OCI-LY7 (cell line): ENCODE data around the gene IFNB1. TPM values are rescaled to one million over a fixed set of nuclear protein-coding genes. Genes with fewer than 3 reads are reported as not detected.

Experiments
- Bru-seq: library from RNA; stranded (reverse); fragments of 400-500 nt; gene quantifications from one replicate; lab custom pipeline; 2021; lab: Mats Ljungman, UMichigan
- BruChase-seq, 2 experiments: library from RNA; stranded (reverse); fragments of 400-500 nt; gene quantifications; one replicate each; lab custom pipeline; 2021; lab: Mats Ljungman, UMichigan
- BruUV-seq: library from RNA; stranded (reverse); fragments of 400-500 nt; replicated peaks from 2 replicates; lab custom pipeline; 2021; lab: Mats Ljungman, UMichigan
- CTCF ChIA-PET: fragments of 300-600 bp; sonication (Branson Sonifier 250); formaldehyde crosslinking; loops from one replicate; lab custom pipeline; 2022; ENCODE audit warnings: antibody characterized with exemption; ENCODE audit not compliant: unreplicated experiment; lab: Charles Lee
- POLR2A ChIA-PET: fragments of 300-600 bp; sonication (Branson Sonifier 250); formaldehyde crosslinking; loops from one replicate; lab custom pipeline; 2022; ENCODE audit warnings: antibody characterized with exemption; lab: Charles Lee
- DNase-seq: peaks from one replicate; pipeline ENCODE4 v3.0.0-alpha.2; 2015; ENCODE audit warnings: low spot score
- H2AFZ ChIP-seq: fragments of 200-600 bp; sonication (generic), shearing (Covaris generic); 2 replicates; pipeline ENCODE4 v1.6.1; 2014; ENCODE audit warnings: mild to moderate bottlenecking, antibody characterized with exemption, low read length, moderate library complexity
- H3K27ac ChIP-seq: fragments of 200-600 bp; sonication (generic); 2 replicates; pipeline ENCODE4 v1.5.1; 2014; ENCODE audit warnings: mixed run types, low read depth, mild to moderate bottlenecking, moderate library complexity, low read length, inconsistent platforms; ENCODE audit not compliant: poor library complexity, severe bottlenecking
- H3K36me3 ChIP-seq: fragments of 200-600 bp; sonication (generic); 2 replicates; pipeline ENCODE4 v1.6.1; 2014; ENCODE audit warnings: mild to moderate bottlenecking, antibody characterized with exemption, low read length, moderate library complexity, mixed read lengths; ENCODE audit not compliant: insufficient read depth
- H3K4me1 ChIP-seq: fragments of 200-600 bp; sonication (generic); 2 replicates; pipeline ENCODE4 v1.5.1; 2014; ENCODE audit warnings: mild to moderate bottlenecking, low read length; ENCODE audit not compliant: insufficient read depth, poor library complexity, severe bottlenecking
- H3K4me2 ChIP-seq: fragments of 200-600 bp; sonication (generic); 2 replicates; pipeline ENCODE4 v1.6.1; 2014; ENCODE audit warnings: mild to moderate bottlenecking, low read length
- H3K4me3 ChIP-seq: fragments of 200-600 bp; sonication (generic); 2 replicates; pipeline ENCODE4 v1.5.1; 2014; ENCODE audit warnings: mild to moderate bottlenecking, low read depth, low read length; ENCODE audit not compliant: poor library complexity, severe bottlenecking
- H3K79me2 ChIP-seq: fragments of 200-600 bp; sonication (generic); 2 replicates; pipeline ENCODE4 v1.6.1; 2016; ENCODE audit warnings: low read depth, mild to moderate bottlenecking, low read length, moderate library complexity, mixed read lengths; ENCODE audit not compliant: insufficient read depth
- H3K9me2 ChIP-seq: fragments of 200-600 bp; sonication (generic); 2 replicates; pipeline ENCODE4 v1.6.1; 2016; ENCODE audit warnings: mild to moderate bottlenecking, low read length, mixed read lengths; ENCODE audit not compliant: insufficient read depth
- H3K9me3 ChIP-seq: fragments of 200-600 bp; sonication (generic); 2 replicates; pipeline ENCODE4 v1.6.1; 2014; ENCODE audit warnings: mild to moderate bottlenecking, mixed run types, low read length, mixed read lengths
- H4K20me1 ChIP-seq: fragments of 200-600 bp; sonication (generic); 2 replicates; pipeline ENCODE4 v1.6.1; 2014; ENCODE audit warnings: mild to moderate bottlenecking, antibody characterized with exemption, low read length, moderate library complexity, mixed read lengths; ENCODE audit not compliant: insufficient read depth
- CTCF ChIP-seq: fragments of 200-600 bp; sonication (generic); conservative IDR thresholded peaks from 2 replicates; pipeline ENCODE4 v1.5.1; 2014; ENCODE audit warnings: mild to moderate bottlenecking, antibody characterized with exemption, low read length, moderate library complexity, mixed read lengths
- EZH2phosphoT487 ChIP-seq: fragments of 200-600 bp; sonication (generic); IDR thresholded peaks from 2 replicates; pipeline ENCODE4 v1.6.1; 2018; ENCODE audit warnings: low read depth, borderline replicate concordance, mild to moderate bottlenecking, mixed run types, antibody characterized with exemption, low read length, moderate library complexity, mixed read lengths
- intact Hi-C: fragments of 100-400 bp; cut with micrococcal nuclease; formaldehyde crosslinking; loops from one replicate; pipeline ENCODE4 v1.10.0; 2022; ENCODE audit not compliant: unreplicated experiment
- long read RNA-seq: library from polyadenylated mRNA; stranded (forward); transcript quantifications from one replicate; pipeline ENCODE4 v2.0.0, GENCODE V29; 2022
- total RNA-seq, 2 experiments: library from RNA; depleted of rRNA in 1 of 2; stranded (reverse); fragments of >200 nt in 1 of 2; shearing (Covaris generic) in 1 of 2; gene quantifications; 2 replicates each; pipeline ENCODE4 v1.2.3, GENCODE V29; 2014 to 2022

The IFNB1 gene
- not detected in 2 replicates for total RNA-seq (2014; rRNA removed; shearing (Covaris generic))
- not detected in 2 replicates for total RNA-seq (2022)
- Bru-seq, nascent RNA, result not detected
- BruChase-seq, experiment 1, labeled RNA remaining after a 6-hour chase, result not detected
- BruChase-seq, experiment 2, labeled RNA remaining after a 2-hour chase, result not detected
- long read RNA-seq, result 0 reads

GRCh38 chr9:21077781-21078180, at the start of gene IFNB1:
IFNB1 (minus strand) TSS chr9:21077942; CDS start chr9:21077869, 73 bp downstream.
- peak within 1 kb of the TSS; percentile 90 for H2AFZ ChIP-seq
- no TSS peak for BruUV-seq
- no peaks in the 10 kb centered on the region for H3K9me2 ChIP-seq
- H3K4me3 ChIP-seq, result no peak within 1 kb of the TSS
- H3K4me2 ChIP-seq, result no peak within 1 kb of the TSS
- intact Hi-C loops, result loop anchor here (1.0 kb wide), 1 partner anchor 34 kb away; no protein-coding TSS in a partner anchor
- ChIA-PET CTCF (no interaction called here), POLR2A (interaction anchor here (0.7 to 1.9 kb wide), 4 partner anchors 9 to 1418 kb away, joined by 3 to 7 read pairs (median 5); no protein-coding TSS in a partner anchor)
- H3K9me3 ChIP-seq, result no peaks in the 10 kb centered on the region
- H3K27ac ChIP-seq, result no peak within 1 kb of the TSS
- no peak for TF ChIP-seq CTCF
- no peak for TF ChIP-seq EZH2phosphoT487
- DNase-seq, result no peak
- no peaks in the 10 kb centered on the region for H3K4me1 ChIP-seq
- H4K20me1 ChIP-seq, result no peaks in the 10 kb centered on the region
- H3K36me3 ChIP-seq, result no peaks in the 10 kb centered on the region
- no peaks in the 10 kb centered on the region for H3K79me2 ChIP-seq

- Histone ChIP-seq H3K4me3 (no peak overlapping the region), H2AFZ (no peak overlapping the region), H3K4me2 (no peak overlapping the region), H3K4me1 (peaks cover 12% of the 10 kb centered on the region), H3K79me2 (no peaks in the 10 kb centered on the region), H3K9me3 (no peaks in the 10 kb centered on the region), H3K9me2 (peaks cover 6% of the 10 kb centered on the region; the same call in 1 of the 2 replicates), H4K20me1 (no peaks in the 10 kb centered on the region), H3K36me3 (no peaks in the 10 kb centered on the region), H3K27ac (no peak overlapping the region)
- ChIA-PET POLR2A (no interaction called here), CTCF (no interaction called here)
- intact Hi-C loops, result no loop called here
- no TSS peak for BruUV-seq
- TF ChIP-seq CTCF, result no peak
- TF ChIP-seq EZH2phosphoT487, result no peak
- no peak for DNase-seq
Measured at GRCh38 chr9:21121595-21122251, 44.0 kb upstream of the IFNB1 start.

- no TSS peak for BruUV-seq
- no peaks in the 10 kb centered on the region for H3K9me3 ChIP-seq
- no peak overlapping the region for H3K27ac ChIP-seq
- H3K4me3 ChIP-seq, result no peak overlapping the region
- POLR2A ChIA-PET, result no interaction called here
- H4K20me1 ChIP-seq, result no peaks in the 10 kb centered on the region
- intact Hi-C loops, result no loop called here
- peaks cover 12% of the 10 kb centered on the region for H3K4me1 ChIP-seq
- TF ChIP-seq EZH2phosphoT487 (no peak), CTCF (no peak)
- DNase-seq, result no peak
- H3K36me3 ChIP-seq, result no peaks in the 10 kb centered on the region
- peaks cover 6% of the 10 kb centered on the region; the same call in 1 of the 2 replicates for H3K9me2 ChIP-seq
- no peak overlapping the region for H2AFZ ChIP-seq
- CTCF ChIA-PET, result no interaction called here
- H3K4me2 ChIP-seq, result no peak overlapping the region
- no peaks in the 10 kb centered on the region for H3K79me2 ChIP-seq
Measured at GRCh38 chr9:21121079-21121478, 43.3 kb upstream of the IFNB1 start.
